Embryonic facial prominence (tissue), 1 donor: Measurements from ENCODE around the gene RFX1.
"Not testable (repeated sequence)": the region's sequence is repeated elsewhere in the genome, so short reads cannot be mapped to it uniquely, and the experiment has no call there.

Experiments
- DNase-seq: peaks from one replicate; pipeline ENCODE4 v3.0.0-alpha.2; 2016; ENCODE audit errors: extremely low spot score

Gene RFX1

GRCh38 chr19:13935765-13936510 is 70.2 kb downstream of the RFX1 start:
- no peak for DNase-seq

GRCh38 chr19:13934785-13935109 is 71.4 kb downstream of the RFX1 start:
- no peak for DNase-seq

GRCh38 chr19:13932911-13933393 is 73.2 kb downstream of the RFX1 start:
- no peak for DNase-seq

- no peak for DNase-seq
Measured at GRCh38 chr19:13932149-13932637, 73.9 kb downstream of the RFX1 start.

GRCh38 chr19:13931391-13932148 is 74.5 kb downstream of the RFX1 start:
- DNase-seq = no peak

GRCh38 chr19:13930402-13930801 is 75.7 kb downstream of the RFX1 start:
- no peak for DNase-seq

GRCh38 chr19:13929956-13930355 is 76.2 kb downstream of the RFX1 start:
- no peak for DNase-seq

GRCh38 chr19:13929340-13929739 is 76.8 kb downstream of the RFX1 start:
- no peak for DNase-seq

GRCh38 chr19:13926715-13927114 is 79.4 kb downstream of the RFX1 start:
- DNase-seq = no peak

- DNase-seq = no peak
Measured at GRCh38 chr19:13926010-13926409, 80.1 kb downstream of the RFX1 start.

- DNase-seq = no peak
Measured at GRCh38 chr19:13923194-13923987, 82.7 kb downstream of the RFX1 start.

GRCh38 chr19:13922118-13922517 is 84.0 kb downstream of the RFX1 start:
- not testable (repeated sequence) for DNase-seq

- no peak for DNase-seq
Measured at GRCh38 chr19:13920940-13921747, 85.0 kb downstream of the RFX1 start.

- no peak for DNase-seq
Measured at GRCh38 chr19:13920524-13920923, 85.6 kb downstream of the RFX1 start.

GRCh38 chr19:13918726-13919411 is 87.3 kb downstream of the RFX1 start:
- DNase-seq = no peak

GRCh38 chr19:13917888-13918406 is 88.2 kb downstream of the RFX1 start:
- no peak for DNase-seq

- no peak for DNase-seq
Measured at GRCh38 chr19:13914777-13915176, 91.3 kb downstream of the RFX1 start.

GRCh38 chr19:13913352-13913751 is 92.8 kb downstream of the RFX1 start:
- DNase-seq = no peak
